ENCODE data around the gene MSL3.

DNA sequence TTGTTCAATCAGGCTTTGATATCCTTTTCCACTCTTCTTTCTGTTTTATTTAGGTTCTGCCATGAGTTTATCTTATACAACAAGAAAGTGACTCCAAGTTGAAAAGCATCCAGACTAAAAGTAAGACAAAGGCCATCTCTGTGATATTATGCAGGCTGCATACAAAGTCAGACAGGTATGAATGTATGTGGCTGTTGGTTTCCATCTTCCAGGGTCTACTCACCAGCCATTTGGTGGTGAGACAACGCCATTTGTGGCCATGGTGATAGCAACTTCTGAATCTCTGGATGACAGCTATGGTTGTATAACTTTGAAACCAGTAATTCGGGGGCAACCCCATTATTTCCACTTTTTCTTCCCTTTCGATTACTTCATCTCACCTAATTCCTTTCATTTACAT, 17.2 kb upstream of the MSL3 start:
- TF ChIP-seq, protein P1, sequence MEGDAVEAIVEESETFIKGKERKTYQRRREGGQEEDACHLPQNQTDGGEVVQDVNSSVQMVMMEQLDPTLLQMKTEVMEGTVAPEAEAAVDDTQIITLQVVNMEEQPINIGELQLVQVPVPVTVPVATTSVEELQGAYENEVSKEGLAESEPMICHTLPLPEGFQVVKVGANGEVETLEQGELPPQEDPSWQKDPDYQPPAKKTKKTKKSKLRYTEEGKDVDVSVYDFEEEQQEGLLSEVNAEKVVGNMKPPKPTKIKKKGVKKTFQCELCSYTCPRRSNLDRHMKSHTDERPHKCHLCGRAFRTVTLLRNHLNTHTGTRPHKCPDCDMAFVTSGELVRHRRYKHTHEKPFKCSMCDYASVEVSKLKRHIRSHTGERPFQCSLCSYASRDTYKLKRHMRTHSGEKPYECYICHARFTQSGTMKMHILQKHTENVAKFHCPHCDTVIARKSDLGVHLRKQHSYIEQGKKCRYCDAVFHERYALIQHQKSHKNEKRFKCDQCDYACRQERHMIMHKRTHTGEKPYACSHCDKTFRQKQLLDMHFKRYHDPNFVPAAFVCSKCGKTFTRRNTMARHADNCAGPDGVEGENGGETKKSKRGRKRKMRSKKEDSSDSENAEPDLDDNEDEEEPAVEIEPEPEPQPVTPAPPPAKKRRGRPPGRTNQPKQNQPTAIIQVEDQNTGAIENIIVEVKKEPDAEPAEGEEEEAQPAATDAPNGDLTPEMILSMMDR (IDR thresholded peaks at IDR 0.05), result no peak
- TF ChIP-seq EP300 (IDR thresholded peaks at IDR 0.05) (no peak), POLR2A (IDR thresholded peaks at IDR 0.05) (no peak)

Data from stomach (tissue), 4 donors.